HFFc6 (cell line): ENCODE measurements around the gene CADPS2. TPM values are rescaled to one million over a fixed set of nuclear protein-coding genes. Genes with fewer than 3 reads are reported as not detected.

ENCODE experiments used
- DNase-seq: peaks from one replicate; pipeline ENCODE4 v3.0.0-alpha.2; 2018
- H3K27ac Mint-ChIP-seq: 2 replicates; pipeline ENCODE4 v1.8.0; 2020; ENCODE audit warnings: mild to moderate bottlenecking, mixed read lengths
- H3K27me3 Mint-ChIP-seq: 2 replicates; pipeline ENCODE4 v1.8.0; 2021; ENCODE audit warnings: mild to moderate bottlenecking, moderate library complexity, mixed read lengths; ENCODE audit not compliant: insufficient read depth
- H3K36me3 Mint-ChIP-seq: 2 replicates; pipeline ENCODE4 v1.8.0; 2021; ENCODE audit warnings: low read depth, mixed read lengths
- H3K4me1 Mint-ChIP-seq: 2 replicates; pipeline ENCODE4 v1.8.0; 2020; ENCODE audit warnings: low read depth, mixed read lengths
- H3K4me3 Mint-ChIP-seq: 2 replicates; pipeline ENCODE4 v1.8.0; 2020; ENCODE audit warnings: mild to moderate bottlenecking, moderate library complexity, mixed read lengths
- H3K9me3 Mint-ChIP-seq: 2 replicates; pipeline ENCODE4 v1.8.0; 2020; ENCODE audit warnings: mild to moderate bottlenecking, mixed read lengths
- total RNA-seq, 6 experiments: library from RNA; stranded (reverse); fragmentation: NEBNext Ultra II Directional; extraction: Animal tissue kit (Norgen Biotek cat#: 25700); gene quantifications; 2 replicates in 1 of 6; 3 replicates in 5 of 6; pipeline ENCODE4 v1.2.3, GENCODE V29; 2021
- TF ChIP-seq, protein P1 (sequence below): fragments of 200-600 bp; sonication (generic); IDR thresholded peaks from 2 replicates; pipeline ENCODE4 v1.5.0; 2021; ENCODE audit warnings: antibody characterized with exemption, mild to moderate bottlenecking

CADPS2 gene
- total RNA-seq, 6 experiments from 2014 or later, result not detected

GRCh38 chr7:122702872-122703510 lies 183.3 kb downstream of the CADPS2 start, which contains the start of gene RNF148:
TSS of gene RNF148 (minus strand) at chr7:122702922. CDS start at chr7:122702750, 172 bp downstream.
- H3K27ac Mint-ChIP-seq, result no peak within 1 kb of the TSS
- DNase-seq, result no peak
- H3K9me3 Mint-ChIP-seq, result peaks cover 35% of the 10 kb centered on the region
- H3K27me3 Mint-ChIP-seq, result no peaks in the 10 kb centered on the region
- no peaks in the 10 kb centered on the region for H3K36me3 Mint-ChIP-seq
- H3K4me1 Mint-ChIP-seq, result no peaks in the 10 kb centered on the region
- TF ChIP-seq, protein P1, sequence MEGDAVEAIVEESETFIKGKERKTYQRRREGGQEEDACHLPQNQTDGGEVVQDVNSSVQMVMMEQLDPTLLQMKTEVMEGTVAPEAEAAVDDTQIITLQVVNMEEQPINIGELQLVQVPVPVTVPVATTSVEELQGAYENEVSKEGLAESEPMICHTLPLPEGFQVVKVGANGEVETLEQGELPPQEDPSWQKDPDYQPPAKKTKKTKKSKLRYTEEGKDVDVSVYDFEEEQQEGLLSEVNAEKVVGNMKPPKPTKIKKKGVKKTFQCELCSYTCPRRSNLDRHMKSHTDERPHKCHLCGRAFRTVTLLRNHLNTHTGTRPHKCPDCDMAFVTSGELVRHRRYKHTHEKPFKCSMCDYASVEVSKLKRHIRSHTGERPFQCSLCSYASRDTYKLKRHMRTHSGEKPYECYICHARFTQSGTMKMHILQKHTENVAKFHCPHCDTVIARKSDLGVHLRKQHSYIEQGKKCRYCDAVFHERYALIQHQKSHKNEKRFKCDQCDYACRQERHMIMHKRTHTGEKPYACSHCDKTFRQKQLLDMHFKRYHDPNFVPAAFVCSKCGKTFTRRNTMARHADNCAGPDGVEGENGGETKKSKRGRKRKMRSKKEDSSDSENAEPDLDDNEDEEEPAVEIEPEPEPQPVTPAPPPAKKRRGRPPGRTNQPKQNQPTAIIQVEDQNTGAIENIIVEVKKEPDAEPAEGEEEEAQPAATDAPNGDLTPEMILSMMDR, result no peak
- no peak within 1 kb of the TSS for H3K4me3 Mint-ChIP-seq

- H3K4me3 Mint-ChIP-seq, result no peak within 1 kb of the TSS
These were observed 187.2 kb downstream of the CADPS2 start, which contains the start of gene RNF133 for GRCh38 chr7:122699017-122699416. TSS of gene RNF133 (minus strand) at chr7:122699117. CDS start at chr7:122698918, 199 bp downstream.

DNA sequence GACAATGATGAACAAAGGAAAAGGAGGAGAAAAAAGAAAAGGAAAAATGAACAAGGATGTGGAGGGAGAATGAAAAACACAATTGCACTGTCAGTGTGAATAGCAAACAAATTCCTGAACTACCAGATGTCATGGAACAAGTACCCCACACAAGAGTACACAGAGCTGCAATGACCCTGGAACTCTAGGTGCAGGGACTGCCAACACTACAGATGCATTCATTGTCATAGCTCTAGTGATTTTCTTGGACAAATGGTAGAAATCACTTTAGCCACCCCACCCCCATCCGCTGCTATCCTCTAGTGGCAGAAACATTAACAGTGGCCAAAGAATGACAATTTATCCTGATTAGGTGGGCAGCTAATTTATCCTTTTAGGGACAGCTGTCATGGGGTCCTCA lies 190.4 kb downstream of the CADPS2 start:
- H3K36me3 Mint-ChIP-seq, result no peaks in the 10 kb centered on the region; the same call in 1 of the 2 replicates
- H3K4me1 Mint-ChIP-seq, result no peaks in the 10 kb centered on the region
- no peak overlapping the region for H3K27ac Mint-ChIP-seq
- no peak overlapping the region for H3K4me3 Mint-ChIP-seq
- H3K27me3 Mint-ChIP-seq, result peaks cover 3% of the 10 kb centered on the region; the same call in 1 of the 2 replicates
- TF ChIP-seq, protein P1, result no peak
- H3K9me3 Mint-ChIP-seq, result peaks cover 50% of the 10 kb centered on the region
- no peak for DNase-seq

More at GRCh38 chr7:122699017-122699416, 187.2 kb downstream of the CADPS2 start, which contains the start of gene RNF133:
- H3K27ac Mint-ChIP-seq, result no peak within 1 kb of the TSS
- H3K27me3 Mint-ChIP-seq, result no peaks in the 10 kb centered on the region
- no peaks in the 10 kb centered on the region for H3K4me1 Mint-ChIP-seq
- TF ChIP-seq, protein P1, result no peak
- H3K9me3 Mint-ChIP-seq, result peaks cover 48% of the 10 kb centered on the region
- no peaks in the 10 kb centered on the region for H3K36me3 Mint-ChIP-seq
- no peak for DNase-seq

DNA sequence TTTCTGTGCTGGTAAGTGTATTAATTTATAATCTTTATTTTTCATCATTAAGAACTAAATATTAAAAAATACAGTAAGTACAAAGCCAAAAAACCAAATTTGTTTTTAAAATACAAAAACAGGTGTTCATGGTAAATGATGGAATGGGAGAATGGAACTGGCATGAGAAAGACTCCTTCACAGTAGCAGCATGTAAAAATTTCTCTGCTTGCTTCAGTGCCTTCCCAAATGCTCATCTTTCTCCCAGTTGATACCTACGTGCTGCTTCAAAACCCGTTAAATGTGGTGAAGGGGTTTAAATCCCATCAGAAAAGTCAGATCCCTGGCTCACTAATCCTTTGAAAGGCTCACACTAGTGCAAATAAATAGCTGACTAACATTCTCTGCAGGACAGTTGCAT lies 191.6 kb downstream of the CADPS2 start:
- peaks cover 41% of the 10 kb centered on the region for H3K9me3 Mint-ChIP-seq
- H3K4me1 Mint-ChIP-seq, result no peaks in the 10 kb centered on the region
- peaks cover 3% of the 10 kb centered on the region; the same call in 1 of the 2 replicates for H3K27me3 Mint-ChIP-seq
- no peak overlapping the region for H3K4me3 Mint-ChIP-seq
- no peaks in the 10 kb centered on the region; the same call in 1 of the 2 replicates for H3K36me3 Mint-ChIP-seq
- no peak for DNase-seq
- no peak overlapping the region for H3K27ac Mint-ChIP-seq
- TF ChIP-seq, protein P1, result no peak

GRCh38 chr7:122692769-122693309 lies 193.4 kb downstream of the CADPS2 start:
- no peaks in the 10 kb centered on the region; the same call in 1 of the 2 replicates for H3K36me3 Mint-ChIP-seq
- peaks cover 34% of the 10 kb centered on the region for H3K9me3 Mint-ChIP-seq
- H3K4me3 Mint-ChIP-seq, result no peak overlapping the region
- TF ChIP-seq, protein P1, result no peak
- peaks cover 3% of the 10 kb centered on the region for H3K27me3 Mint-ChIP-seq
- no peak for DNase-seq
- no peaks in the 10 kb centered on the region for H3K4me1 Mint-ChIP-seq
- no peak overlapping the region for H3K27ac Mint-ChIP-seq
